Hippocampal formation (tissue), 2 donors: Measurements from ENCODE around the gene SMIM22.

ENCODE experiments used
- DNase-seq, 2 donors: peaks; one replicate each; lab custom pipeline; 2025; lab: John Stamatoyannopoulos, UW

SMIM22 gene

GRCh38 chr16:4814542-4815173, 19.5 kb downstream of the SMIM22 start:
- no peak for DNase-seq

- DNase-seq, result no peak
Observed at GRCh38 chr16:4820652-4821051, 25.5 kb downstream of the SMIM22 start.

GRCh38 chr16:4825196-4825595, 30.0 kb downstream of the SMIM22 start:
- DNase-seq, result no peak

- no peak for DNase-seq
Observed at GRCh38 chr16:4826526-4826925, 31.4 kb downstream of the SMIM22 start.

GRCh38 chr16:4826980-4827379, 31.8 kb downstream of the SMIM22 start:
- no peak for DNase-seq

- no peak for DNase-seq
Observed at GRCh38 chr16:4828567-4829321, 33.6 kb downstream of the SMIM22 start.

- DNase-seq, result no peak
Observed at GRCh38 chr16:4830408-4830807, 35.2 kb downstream of the SMIM22 start.

- no peak for DNase-seq
Observed at GRCh38 chr16:4831616-4832015, 36.4 kb downstream of the SMIM22 start.

GRCh38 chr16:4832698-4833343, 37.7 kb downstream of the SMIM22 start:
- DNase-seq, result no peak

- DNase-seq, result no peak
Observed at GRCh38 chr16:4833584-4833983, 38.4 kb downstream of the SMIM22 start.

- DNase-seq, result no peak
Observed at GRCh38 chr16:4836727-4837126, 41.6 kb downstream of the SMIM22 start.

GRCh38 chr16:4837733-4838501, 42.7 kb downstream of the SMIM22 start:
- no peak for DNase-seq

- no peak for DNase-seq
Observed at GRCh38 chr16:4839942-4840341, 44.8 kb downstream of the SMIM22 start.

GRCh38 chr16:4840984-4841383, 45.8 kb downstream of the SMIM22 start:
- DNase-seq, result no peak
